ENCODE results near the gene RAB25.
A peak's percentile ranks its signal among the peaks of the same experiment; 100 is the strongest.

Gene RAB25

DNA sequence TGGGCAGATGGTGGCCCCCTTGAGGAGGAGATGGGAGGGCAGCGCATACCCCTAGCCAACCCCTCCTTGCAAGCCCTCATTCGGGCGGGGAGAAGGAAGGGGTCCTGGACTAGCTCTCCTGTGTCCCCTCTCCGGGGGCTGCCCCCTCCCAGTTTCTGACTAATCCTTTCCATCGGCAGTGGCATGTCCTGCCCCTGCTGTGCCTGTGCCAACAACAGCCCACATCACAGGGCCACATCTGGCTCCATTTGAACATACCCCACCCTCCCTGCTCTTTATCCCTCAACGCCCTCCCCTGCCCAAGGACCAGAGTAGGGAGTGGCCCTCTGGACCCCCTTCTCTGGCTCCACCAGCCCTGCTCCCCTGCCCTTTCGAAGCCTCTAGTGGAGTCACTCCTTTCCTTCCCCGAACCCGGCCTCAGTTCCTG, 42.6 kb downstream of the RAB25 start:
- H3K36me3 ChIP-seq (ENCODE audit: insufficient read depth), result no peaks in the 10 kb centered on the region
- peak overlapping the region; percentile 1; the same call in 1 of the 2 replicates for H3K4me2 ChIP-seq
- H3K27ac ChIP-seq, result no peak overlapping the region
- no peaks in the 10 kb centered on the region for H4K20me1 ChIP-seq (ENCODE audit: insufficient read depth)
- H3K4me3 ChIP-seq (IDR thresholded peaks at IDR 0.05; ENCODE audit: insufficient read depth, low read depth, low read length), result no peak overlapping the region
- no peak overlapping the region for H2AFZ ChIP-seq (ENCODE audit: low read depth)
- H3K27me3 ChIP-seq (ENCODE audit: insufficient read depth, low read depth), result no peaks in the 10 kb centered on the region
- TF ChIP-seq, protein P1, sequence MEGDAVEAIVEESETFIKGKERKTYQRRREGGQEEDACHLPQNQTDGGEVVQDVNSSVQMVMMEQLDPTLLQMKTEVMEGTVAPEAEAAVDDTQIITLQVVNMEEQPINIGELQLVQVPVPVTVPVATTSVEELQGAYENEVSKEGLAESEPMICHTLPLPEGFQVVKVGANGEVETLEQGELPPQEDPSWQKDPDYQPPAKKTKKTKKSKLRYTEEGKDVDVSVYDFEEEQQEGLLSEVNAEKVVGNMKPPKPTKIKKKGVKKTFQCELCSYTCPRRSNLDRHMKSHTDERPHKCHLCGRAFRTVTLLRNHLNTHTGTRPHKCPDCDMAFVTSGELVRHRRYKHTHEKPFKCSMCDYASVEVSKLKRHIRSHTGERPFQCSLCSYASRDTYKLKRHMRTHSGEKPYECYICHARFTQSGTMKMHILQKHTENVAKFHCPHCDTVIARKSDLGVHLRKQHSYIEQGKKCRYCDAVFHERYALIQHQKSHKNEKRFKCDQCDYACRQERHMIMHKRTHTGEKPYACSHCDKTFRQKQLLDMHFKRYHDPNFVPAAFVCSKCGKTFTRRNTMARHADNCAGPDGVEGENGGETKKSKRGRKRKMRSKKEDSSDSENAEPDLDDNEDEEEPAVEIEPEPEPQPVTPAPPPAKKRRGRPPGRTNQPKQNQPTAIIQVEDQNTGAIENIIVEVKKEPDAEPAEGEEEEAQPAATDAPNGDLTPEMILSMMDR (conservative IDR thresholded peaks at IDR 0.05; ENCODE audit: low read depth, low read length), result no peak
- no peak overlapping the region; the same call in 1 of the 2 replicates for H3K9ac ChIP-seq
- peaks cover 56% of the 10 kb centered on the region for H3K4me1 ChIP-seq (ENCODE audit: low read depth, poor library complexity, severe bottlenecking)
- no peaks in the 10 kb centered on the region for H3K79me2 ChIP-seq (ENCODE audit: insufficient read depth, low read depth)

DNA sequence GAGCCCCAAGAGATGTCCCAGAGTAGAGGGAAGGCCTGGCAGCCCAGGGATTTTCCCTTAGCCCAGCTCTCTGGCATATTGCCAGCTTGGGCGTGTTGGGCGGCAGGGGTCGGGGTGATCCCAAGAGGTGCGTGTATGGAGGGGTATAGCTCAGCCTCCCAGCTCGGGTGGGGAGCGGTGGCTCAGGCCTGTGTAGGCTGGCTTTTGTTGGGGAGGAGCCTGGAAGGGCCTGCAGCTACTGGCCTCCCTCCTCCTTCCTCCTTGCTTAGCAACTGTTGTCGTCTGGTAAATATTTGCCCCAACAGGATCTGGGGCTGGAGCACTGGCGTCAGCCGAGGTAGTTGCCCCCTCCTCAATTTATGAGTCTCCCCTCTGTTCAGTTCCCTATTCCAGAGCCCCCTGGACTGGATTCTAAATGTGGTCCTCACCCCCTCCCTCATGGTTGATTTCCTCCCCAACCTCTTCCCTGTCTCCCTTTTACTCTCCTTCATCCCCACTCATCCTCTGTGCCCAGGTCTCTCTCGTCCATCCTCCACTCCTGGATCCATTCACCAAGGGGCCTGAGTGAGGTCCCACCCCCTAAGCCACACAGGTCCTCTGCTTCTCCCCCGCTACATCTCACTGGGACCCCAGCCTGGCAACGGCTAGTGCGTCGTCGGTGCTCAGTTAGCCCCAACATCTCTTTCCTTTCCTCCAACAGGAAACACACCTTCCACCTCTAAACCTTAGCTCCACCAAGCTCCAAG, 43.3 kb downstream of the RAB25 start:
- no peaks in the 10 kb centered on the region for H3K36me3 ChIP-seq (ENCODE audit: insufficient read depth)
- H3K4me2 ChIP-seq, result peak overlapping the region; percentile 99; the same call in 1 of the 2 replicates
- H3K27ac ChIP-seq, result peak overlapping the region; percentile 97
- H3K79me2 ChIP-seq (ENCODE audit: insufficient read depth, low read depth), result no peaks in the 10 kb centered on the region
- peaks cover 50% of the 10 kb centered on the region for H3K4me1 ChIP-seq (ENCODE audit: low read depth, poor library complexity, severe bottlenecking)
- no peak overlapping the region for H3K4me3 ChIP-seq (IDR thresholded peaks at IDR 0.05; ENCODE audit: insufficient read depth, low read depth, low read length)
- H3K9ac ChIP-seq, result peak overlapping the region; percentile 97; the same call in 1 of the 2 replicates
- H3K27me3 ChIP-seq (ENCODE audit: insufficient read depth, low read depth), result no peaks in the 10 kb centered on the region
- H2AFZ ChIP-seq (ENCODE audit: low read depth), result peak overlapping the region; percentile 89; the same call in 1 of the 2 replicates
- no peaks in the 10 kb centered on the region for H4K20me1 ChIP-seq (ENCODE audit: insufficient read depth)
- TF ChIP-seq, protein P1 (conservative IDR thresholded peaks at IDR 0.05; ENCODE audit: low read depth, low read length), result no peak

DNA sequence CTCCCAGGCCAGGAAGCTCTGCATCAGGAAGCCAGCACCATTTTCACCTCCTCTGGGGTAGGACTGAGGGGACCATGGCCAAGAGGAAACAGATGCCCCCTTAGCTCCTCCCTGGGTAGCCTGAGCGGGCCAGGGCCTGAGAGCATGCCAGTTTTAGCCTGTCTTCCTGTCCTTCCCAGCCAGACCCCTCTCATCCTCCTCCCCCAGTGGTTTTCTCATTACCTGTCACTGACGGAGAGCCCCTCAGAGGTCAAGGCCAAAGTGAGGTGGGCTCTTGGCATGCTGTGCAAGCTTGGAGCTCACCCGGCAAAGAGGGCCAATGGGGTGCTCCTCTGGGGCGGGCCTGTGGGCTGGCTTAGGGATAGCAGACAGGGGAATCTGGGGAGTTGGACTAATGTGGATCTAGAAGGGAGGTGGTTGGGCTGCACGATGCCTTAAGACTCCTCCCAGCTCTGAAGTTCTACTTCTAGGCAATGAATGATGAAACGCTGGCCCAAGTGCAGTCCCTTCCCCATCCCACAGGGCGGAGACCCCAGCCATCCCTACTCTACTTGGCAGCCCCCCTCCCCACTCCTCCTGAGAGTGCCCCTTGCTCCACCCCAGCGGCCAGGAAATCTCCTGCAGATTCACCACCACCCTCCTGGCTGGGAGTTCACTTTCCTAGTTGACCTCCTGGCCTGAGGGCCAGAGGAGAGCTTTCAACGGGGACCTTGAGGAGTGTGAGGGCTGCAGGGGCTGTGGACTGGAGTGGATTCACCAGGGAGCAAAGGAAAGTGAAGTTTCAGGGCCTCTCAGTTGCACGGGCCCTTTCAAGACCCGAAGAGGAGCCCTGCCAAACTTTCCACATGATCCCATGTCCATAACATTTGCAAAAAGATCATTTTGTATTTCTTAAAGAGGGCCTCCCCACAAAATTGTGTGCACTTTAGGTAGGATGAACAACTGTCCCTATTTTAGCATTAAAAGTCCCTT, 44.2 kb downstream of the RAB25 start:
- TF ChIP-seq, protein P1 (conservative IDR thresholded peaks at IDR 0.05; ENCODE audit: low read depth, low read length), result 0 out of 2 replicates have a peak, but pooled peaks have one; percentile 21
- Histone ChIP-seq H3K79me2 (ENCODE audit: insufficient read depth, low read depth) (no peaks in the 10 kb centered on the region), H3K4me3 (IDR thresholded peaks at IDR 0.05; ENCODE audit: insufficient read depth, low read depth, low read length) (peak overlapping the region; percentile 99), H3K36me3 (ENCODE audit: insufficient read depth) (no peaks in the 10 kb centered on the region), H3K9ac (peak overlapping the region; percentile 97), H3K27me3 (ENCODE audit: insufficient read depth, low read depth) (no peaks in the 10 kb centered on the region), H3K4me2 (peak overlapping the region; percentile 99), H2AFZ (ENCODE audit: low read depth) (peak overlapping the region; percentile 89), H3K4me1 (ENCODE audit: low read depth, poor library complexity, severe bottlenecking) (peaks cover 48% of the 10 kb centered on the region), H3K27ac (peak overlapping the region; percentile 97), H4K20me1 (ENCODE audit: insufficient read depth) (no peaks in the 10 kb centered on the region)

DNA sequence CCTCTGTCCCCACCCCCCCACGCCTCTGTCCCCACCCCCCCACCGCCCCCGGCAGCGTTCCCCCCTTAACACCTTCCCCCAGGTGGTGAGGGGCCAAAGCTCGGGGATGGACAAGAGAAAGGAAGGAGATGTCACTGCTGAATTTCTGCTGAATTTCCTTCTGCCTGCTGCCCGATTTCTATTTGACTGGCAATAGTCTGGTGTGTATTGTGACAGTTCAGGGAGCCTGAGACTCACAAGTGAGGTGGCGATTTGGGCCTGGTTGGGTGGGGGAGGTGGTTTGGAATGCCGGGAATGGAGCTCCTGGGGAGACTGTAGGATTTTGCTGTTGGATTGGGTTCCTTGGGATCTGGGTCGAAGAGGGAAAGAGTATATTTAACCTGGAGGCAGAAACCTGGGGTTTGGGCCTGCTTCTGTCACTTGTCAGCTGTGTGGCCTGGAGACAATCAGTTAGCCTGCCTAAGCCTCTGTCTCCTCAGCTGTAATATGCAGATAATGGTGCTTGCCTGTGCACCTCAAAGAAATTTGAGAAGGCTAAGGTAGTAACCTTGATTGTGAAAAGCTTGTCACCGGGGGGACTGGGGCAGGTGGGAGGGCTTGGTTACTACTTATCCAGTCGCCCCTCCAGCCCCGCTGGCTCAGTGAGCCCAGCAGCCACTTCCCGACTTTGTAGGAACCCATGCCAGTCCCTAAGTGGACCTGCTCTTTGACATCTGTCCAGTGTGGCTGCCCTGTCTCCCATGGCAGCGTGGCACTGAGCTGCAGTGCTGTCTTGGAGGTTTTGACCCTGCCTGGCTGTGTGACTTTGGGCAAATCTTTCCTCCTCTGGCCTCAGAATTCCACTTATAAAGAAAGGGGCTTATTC, 45.9 kb downstream of the RAB25 start:
- peaks cover 48% of the 10 kb centered on the region for H3K4me1 ChIP-seq (ENCODE audit: low read depth, poor library complexity, severe bottlenecking)
- TF ChIP-seq, protein P1 (conservative IDR thresholded peaks at IDR 0.05; ENCODE audit: low read depth, low read length), result 0 out of 2 replicates have a peak, but pooled peaks have one; percentile 14
- H3K4me3 ChIP-seq (IDR thresholded peaks at IDR 0.05; ENCODE audit: insufficient read depth, low read depth, low read length), result no peak overlapping the region
- peak overlapping the region; percentile 97 for H3K27ac ChIP-seq
- peak overlapping the region; percentile 99 for H3K4me2 ChIP-seq
- peak overlapping the region; percentile 89 for H2AFZ ChIP-seq (ENCODE audit: low read depth)
- H3K36me3 ChIP-seq (ENCODE audit: insufficient read depth), result no peaks in the 10 kb centered on the region
- no peaks in the 10 kb centered on the region for H3K27me3 ChIP-seq (ENCODE audit: insufficient read depth, low read depth)
- H3K79me2 ChIP-seq (ENCODE audit: insufficient read depth, low read depth), result no peaks in the 10 kb centered on the region
- H4K20me1 ChIP-seq (ENCODE audit: insufficient read depth), result no peaks in the 10 kb centered on the region
- peak overlapping the region; percentile 97 for H3K9ac ChIP-seq
